ENCODE results near the gene CDCA4.

The CDCA4 gene

GRCh38 chr14:105059035-105059924, 38.4 kb upstream of the CDCA4 start:
- Histone ChIP-seq H3K27me3 (no peaks in the 10 kb centered on the region), H3K4me1 (peaks cover 7% of the 10 kb centered on the region), H3K9me3 (no peaks in the 10 kb centered on the region), H3K4me3 (ENCODE audit: low read depth, low read length) (no peak overlapping the region), H3K36me3 (no peaks in the 10 kb centered on the region)
- no peak for DNase-seq
- no peak for TF ChIP-seq CTCF (IDR thresholded peaks at IDR 0.05; ENCODE audit: low read depth, low read length)

- H3K36me3 ChIP-seq: no peaks in the 10 kb centered on the region
- no peak for DNase-seq
- TF ChIP-seq CTCF (IDR thresholded peaks at IDR 0.05; ENCODE audit: low read depth, low read length): no peak
Observed at GRCh38 chr14:105058521-105059034, 37.7 kb upstream of the CDCA4 start.

GRCh38 chr14:105056303-105056831, 35.5 kb upstream of the CDCA4 start:
- Histone ChIP-seq H3K9me3 (no peaks in the 10 kb centered on the region), H3K27me3 (no peaks in the 10 kb centered on the region), H3K36me3 (no peaks in the 10 kb centered on the region), H3K4me3 (ENCODE audit: low read depth, low read length) (no peak overlapping the region), H3K4me1 (peaks cover 5% of the 10 kb centered on the region)
- TF ChIP-seq CTCF (IDR thresholded peaks at IDR 0.05; ENCODE audit: low read depth, low read length): no peak
- no peak for DNase-seq

More at GRCh38 chr14:105058521-105059034, 37.7 kb upstream of the CDCA4 start:
- no peaks in the 10 kb centered on the region for H3K9me3 ChIP-seq
- peaks cover 7% of the 10 kb centered on the region for H3K4me1 ChIP-seq
- H3K4me3 ChIP-seq (ENCODE audit: low read depth, low read length): no peak overlapping the region
- no peaks in the 10 kb centered on the region for H3K27me3 ChIP-seq

- no peaks in the 10 kb centered on the region for H3K9me3 ChIP-seq
- no peaks in the 10 kb centered on the region; the same call in 1 of the 2 replicates for H3K4me1 ChIP-seq
- no peaks in the 10 kb centered on the region for H3K36me3 ChIP-seq
- no peak for TF ChIP-seq CTCF (IDR thresholded peaks at IDR 0.05; ENCODE audit: low read depth, low read length)
- H3K4me3 ChIP-seq (ENCODE audit: low read depth, low read length): no peak overlapping the region
- H3K27me3 ChIP-seq: no peaks in the 10 kb centered on the region
- no peak for DNase-seq
Observed at GRCh38 chr14:105055736-105056302, 34.9 kb upstream of the CDCA4 start.

- Histone ChIP-seq H3K4me1 (peaks cover 3% of the 10 kb centered on the region), H3K36me3 (no peaks in the 10 kb centered on the region), H3K9me3 (no peaks in the 10 kb centered on the region), H3K4me3 (ENCODE audit: low read depth, low read length) (no peak overlapping the region), H3K27me3 (no peaks in the 10 kb centered on the region)
- no peak for TF ChIP-seq CTCF (IDR thresholded peaks at IDR 0.05; ENCODE audit: low read depth, low read length)
- no peak for DNase-seq
Observed at GRCh38 chr14:105055334-105055733, 34.5 kb upstream of the CDCA4 start.

Measured in BE2C (cell line).